ENCODE measurements around the gene EMP1.

DNA sequence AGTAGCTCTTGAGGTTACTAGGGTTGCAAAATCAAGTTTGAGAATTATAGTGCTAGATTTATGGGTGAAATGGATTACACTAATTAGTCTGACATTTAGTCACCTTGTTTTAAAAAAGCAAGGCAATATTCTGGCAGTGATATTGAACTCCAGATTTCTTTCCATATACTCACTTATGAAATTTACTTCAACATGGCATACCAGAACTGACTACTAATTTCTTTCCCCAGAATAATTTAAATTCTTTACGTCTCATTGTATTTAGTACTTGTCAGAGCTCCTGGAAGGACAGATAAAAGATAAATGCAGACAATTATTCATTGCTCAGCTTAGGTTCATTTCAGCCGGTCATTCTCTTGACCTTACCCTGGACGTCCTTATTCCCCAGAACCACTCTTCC, 24.3 kb downstream of the EMP1 start:
- TF ChIP-seq POLR2A (IDR thresholded peaks at IDR 0.05; ENCODE audit: low read depth, low read length) (no peak), POLR2AphosphoS5 (IDR thresholded peaks at IDR 0.05; ENCODE audit: low read depth, low read length) (no peak), TAF1 (IDR thresholded peaks at IDR 0.05; ENCODE audit: borderline replicate concordance, low read depth, low read length) (no peak)

Data from GM12892 (cell line).